Omental fat pad (tissue), 4 donors: ENCODE data around the gene MUC6. TPM values are rescaled to one million over a fixed set of nuclear protein-coding genes. Genes with fewer than 3 reads are reported as not detected.

Experiments used
- ATAC-seq: fragments of 150-250 bp; one replicate; pipeline ENCODE4 v1.9.1; 2016; ENCODE audit warnings: mild to moderate bottlenecking, moderate library complexity; ENCODE audit not compliant: low FRiP score
- DNase-seq: peaks from one replicate; pipeline ENCODE4 v3.0.0-alpha.2; 2019; ENCODE audit warnings: low spot score
- total RNA-seq, 4 donors: library from RNA; depleted of rRNA; stranded (reverse); fragments of >200 nt; gene quantifications; one replicate each; pipeline ENCODE4 v1.1.0, GENCODE V29; 2016
- TF ChIP-seq, protein P1 (sequence below), 3 donors: fragments of 450-650 bp; IDR thresholded peaks; one replicate each; pipeline ENCODE4 v1.5.1; 2016 to 2017; ENCODE audit warnings: antibody characterized with exemption in 3 of 3, mild to moderate bottlenecking in 3 of 3, moderate library complexity in 2 of 3

The MUC6 gene
- total RNA-seq, 4 donors from 2014 or later: not detected

DNA sequence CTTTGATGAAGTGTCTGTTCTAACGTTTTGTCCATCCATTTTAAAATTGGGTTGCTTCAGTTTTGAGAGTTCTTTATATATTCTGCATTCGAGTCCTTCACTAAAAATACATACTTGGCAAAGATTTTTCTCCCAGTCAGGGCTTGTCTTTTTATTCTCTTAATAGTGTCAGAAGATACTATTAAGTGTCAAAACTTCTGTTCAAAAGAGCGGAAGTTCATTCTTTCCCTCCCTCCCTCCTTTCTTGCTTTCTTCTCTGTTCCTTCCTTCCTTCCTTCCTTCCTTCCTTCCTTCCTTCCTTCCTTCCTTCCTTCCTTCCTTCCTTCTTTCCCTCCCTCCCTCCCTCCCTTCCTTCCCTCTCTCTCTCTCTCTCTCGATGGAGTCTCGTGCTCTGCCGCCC, 7.6 kb upstream of the MUC6 start:
- DNase-seq (no peak), ATAC-seq (no peak)
- TF ChIP-seq, protein P1, sequence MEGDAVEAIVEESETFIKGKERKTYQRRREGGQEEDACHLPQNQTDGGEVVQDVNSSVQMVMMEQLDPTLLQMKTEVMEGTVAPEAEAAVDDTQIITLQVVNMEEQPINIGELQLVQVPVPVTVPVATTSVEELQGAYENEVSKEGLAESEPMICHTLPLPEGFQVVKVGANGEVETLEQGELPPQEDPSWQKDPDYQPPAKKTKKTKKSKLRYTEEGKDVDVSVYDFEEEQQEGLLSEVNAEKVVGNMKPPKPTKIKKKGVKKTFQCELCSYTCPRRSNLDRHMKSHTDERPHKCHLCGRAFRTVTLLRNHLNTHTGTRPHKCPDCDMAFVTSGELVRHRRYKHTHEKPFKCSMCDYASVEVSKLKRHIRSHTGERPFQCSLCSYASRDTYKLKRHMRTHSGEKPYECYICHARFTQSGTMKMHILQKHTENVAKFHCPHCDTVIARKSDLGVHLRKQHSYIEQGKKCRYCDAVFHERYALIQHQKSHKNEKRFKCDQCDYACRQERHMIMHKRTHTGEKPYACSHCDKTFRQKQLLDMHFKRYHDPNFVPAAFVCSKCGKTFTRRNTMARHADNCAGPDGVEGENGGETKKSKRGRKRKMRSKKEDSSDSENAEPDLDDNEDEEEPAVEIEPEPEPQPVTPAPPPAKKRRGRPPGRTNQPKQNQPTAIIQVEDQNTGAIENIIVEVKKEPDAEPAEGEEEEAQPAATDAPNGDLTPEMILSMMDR (IDR thresholded peaks at IDR 0.05): no peak

DNA sequence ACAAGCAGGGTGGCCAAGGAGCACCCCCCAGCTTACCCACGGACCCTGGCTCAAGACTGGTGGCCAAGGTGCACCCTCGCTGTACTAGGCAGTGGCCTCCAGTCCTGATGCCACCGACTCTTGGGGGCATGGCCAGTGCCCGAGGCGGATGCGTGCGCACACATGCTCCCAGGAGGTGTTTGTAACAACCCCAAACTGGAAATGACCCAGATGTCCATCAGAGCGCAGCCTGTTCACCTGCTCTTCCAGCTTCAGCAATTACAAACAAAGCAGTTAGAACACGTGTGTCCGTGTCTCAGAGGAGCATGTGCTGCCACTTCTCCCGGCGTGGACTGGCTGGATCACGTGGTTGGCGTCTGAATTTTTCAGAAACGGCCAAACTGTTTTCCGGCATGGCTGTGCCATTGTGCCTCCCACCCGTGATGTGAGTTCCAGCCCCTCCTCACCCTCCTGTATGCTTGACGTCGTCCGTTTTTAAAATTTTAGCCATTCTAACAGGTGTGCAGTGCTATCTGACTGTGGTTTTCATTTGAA, 7.1 kb upstream of the MUC6 start:
- TF ChIP-seq, protein P1 (IDR thresholded peaks at IDR 0.05): no peak
- no peak for ATAC-seq
- DNase-seq: no peak

- DNase-seq: no peak
- no peak for ATAC-seq
- TF ChIP-seq, protein P1 (IDR thresholded peaks at IDR 0.05): no peak
These were observed 6.4 kb upstream of the MUC6 start for GRCh38 chr11:1042626-1043562.

- ATAC-seq (no peak), DNase-seq (no peak)
- TF ChIP-seq, protein P1 (IDR thresholded peaks at IDR 0.05): no peak
These were observed 5.6 kb upstream of the MUC6 start for GRCh38 chr11:1041936-1042608.

GRCh38 chr11:1041471-1041870, 5.0 kb upstream of the MUC6 start:
- TF ChIP-seq, protein P1 (IDR thresholded peaks at IDR 0.05): no peak
- DNase-seq: no peak
- ATAC-seq: peak; percentile 2

GRCh38 chr11:1041149-1041467, 4.6 kb upstream of the MUC6 start:
- peak; percentile 7 for ATAC-seq
- DNase-seq: no peak
- TF ChIP-seq, protein P1 (IDR thresholded peaks at IDR 0.05): no peak
